Upper lobe of left lung (tissue), 6 donors: ENCODE results near the gene SPATA12. TPM values are rescaled to one million over a fixed set of nuclear protein-coding genes. Genes with fewer than 3 reads are reported as not detected.
A peak's percentile ranks its signal among the peaks of the same experiment; 100 is the strongest.

Source experiments
- ATAC-seq, 2 donors: fragments of 200-7000 bp; cut with Tn5 transposase; one replicate each; pipeline ENCODE4 v1.9.1; 2022; ENCODE audit warnings: mild to moderate bottlenecking in 2 of 2, moderate library complexity in 2 of 2; ENCODE audit not compliant: low FRiP score in 2 of 2
- DNase-seq, 2 donors: peaks; one replicate each; pipeline ENCODE4 v3.0.0-alpha.2; 2019 to 2020
- H3K27ac ChIP-seq, 4 donors: fragments of 200-600 bp; sonication (generic); one replicate each; pipeline ENCODE4 v1.5.1; 2016 to 2019
- H3K27me3 ChIP-seq, 4 donors: fragments of 200-600 bp; sonication (generic); one replicate each; pipeline ENCODE4 v1.5.1; 2017 to 2019
- H3K36me3 ChIP-seq, 4 donors: fragments of 200-600 bp; sonication (generic); one replicate each; pipeline ENCODE4 v1.5.1; 2016 to 2019
- H3K4me1 ChIP-seq, 4 donors: fragments of 200-600 bp; sonication (generic); one replicate each; pipeline ENCODE4 v1.5.1; 2018 to 2019
- H3K4me3 ChIP-seq, 4 donors: fragments of 200-600 bp; sonication (generic); one replicate each; pipeline ENCODE4 v1.5.1; 2017 to 2019; ENCODE audit warnings: mild to moderate bottlenecking in 2 of 4, moderate library complexity in 1 of 4
- H3K9me3 ChIP-seq, 4 donors: fragments of 200-600 bp; sonication (generic); one replicate each; pipeline ENCODE4 v1.5.1; 2018 to 2019
- CTCF ChIP-seq, 6 experiments: fragments of 450-650 bp in 4 of 6; fragments of 200-600 bp in 2 of 6; sonication (generic) in 2 of 6; IDR thresholded peaks; one replicate each; pipeline ENCODE4 v1.5.1; 2016 to 2019; ENCODE audit warnings: antibody characterized with exemption in 6 of 6
- EP300 ChIP-seq, 4 donors: sonication (generic); formaldehyde crosslinking; IDR thresholded peaks; one replicate each; pipeline ENCODE4 v1.5.1; 2017; ENCODE audit warnings: antibody characterized with exemption in 4 of 4, control low read depth in 2 of 4
- POLR2A ChIP-seq, 4 donors: fragments of 450-650 bp; IDR thresholded peaks; one replicate each; pipeline ENCODE4 v1.5.1; 2016 to 2017; ENCODE audit warnings: antibody characterized with exemption in 4 of 4, mild to moderate bottlenecking in 2 of 4
- POLR2AphosphoS5 ChIP-seq, 2 donors: sonication (generic); formaldehyde crosslinking; IDR thresholded peaks; one replicate each; pipeline ENCODE4 v1.5.1; 2017; ENCODE audit warnings: antibody characterized with exemption in 2 of 2
- WGBS, 2 donors: methylation state at CpG; one replicate each; pipeline ENCODE4 v1.1.5; 2017 to 2018; 5-methylcytosine and 5-hydroxymethylcytosine counted together
- total RNA-seq, 6 donors: library from RNA; depleted of rRNA in 4 of 6; stranded (reverse); fragments of >200 nt in 4 of 6; gene quantifications; one replicate each; pipeline versions ENCODE4 v1.1.0 to v1.2.1, GENCODE V29; 2016 to 2021
- donor health status: DM: no; HTN: no; CAD: no; lungs with moderate emphysema.
- donor health status: DM: no; HTN: yes; CAD: no; lungs with severe emphysema.

SPATA12 gene
- total RNA-seq, 6 donors from 2014 or later, result 0.27 to 1.0 (median 0.36) TPM; not detected in 2

GRCh38 chr3:57017459-57017845, 43.0 kb upstream of the SPATA12 start:
- H3K4me1 ChIP-seq, result no peaks in the 10 kb centered on the region
- H3K36me3 ChIP-seq, result no peaks in the 10 kb centered on the region
- H3K27ac ChIP-seq, result no peak overlapping the region
- ATAC-seq (peak in 1 of 2 donors; percentile 41), DNase-seq (peak in 1 of 2 donors; percentile 26)
- WGBS, 2 donors, result 66 to 67% methylated on average over 8 of the region's 8 CpGs
- no peak overlapping the region for H3K4me3 ChIP-seq
- TF ChIP-seq EP300 (IDR thresholded peaks at IDR 0.05), result no peak
- no peak for TF ChIP-seq POLR2AphosphoS5 (IDR thresholded peaks at IDR 0.05)
- no peak for TF ChIP-seq CTCF (IDR thresholded peaks at IDR 0.05)
- no peak for TF ChIP-seq POLR2A (IDR thresholded peaks at IDR 0.05)
- no peaks in the 10 kb centered on the region for H3K27me3 ChIP-seq
- no peaks in the 10 kb centered on the region for H3K9me3 ChIP-seq

- Histone ChIP-seq H3K4me1 (no peaks in the 10 kb centered on the region), H3K27me3 (no peaks in the 10 kb centered on the region), H3K4me3 (no peak overlapping the region), H3K9me3 (no peaks in the 10 kb centered on the region), H3K36me3 (no peaks in the 10 kb centered on the region), H3K27ac (no peak overlapping the region)
- TF ChIP-seq EP300 (IDR thresholded peaks at IDR 0.05) (no peak), POLR2AphosphoS5 (IDR thresholded peaks at IDR 0.05) (no peak), CTCF (IDR thresholded peaks at IDR 0.05) (no peak), POLR2A (IDR thresholded peaks at IDR 0.05) (no peak)
- ATAC-seq (no peak), DNase-seq (no peak)
Measured at GRCh38 chr3:57018246-57018645, 42.2 kb upstream of the SPATA12 start.

GRCh38 chr3:57019057-57019456, 41.4 kb upstream of the SPATA12 start:
- ATAC-seq (no peak), DNase-seq (no peak)
- Histone ChIP-seq H3K36me3 (no peaks in the 10 kb centered on the region), H3K9me3 (no peaks in the 10 kb centered on the region), H3K27me3 (no peaks in the 10 kb centered on the region), H3K4me3 (no peak overlapping the region), H3K4me1 (no peaks in the 10 kb centered on the region), H3K27ac (no peak overlapping the region)
- 84 to 89% methylated on average over 3 of the region's 3 CpGs for WGBS, 2 donors
- TF ChIP-seq EP300 (IDR thresholded peaks at IDR 0.05), result no peak
- no peak for TF ChIP-seq POLR2A (IDR thresholded peaks at IDR 0.05)
- no peak for TF ChIP-seq POLR2AphosphoS5 (IDR thresholded peaks at IDR 0.05)
- no peak for TF ChIP-seq CTCF (IDR thresholded peaks at IDR 0.05)

- Histone ChIP-seq H3K27ac (no peak overlapping the region), H3K4me3 (no peak overlapping the region), H3K9me3 (no peaks in the 10 kb centered on the region), H3K27me3 (no peaks in the 10 kb centered on the region), H3K4me1 (no peaks in the 10 kb centered on the region), H3K36me3 (no peaks in the 10 kb centered on the region)
- TF ChIP-seq CTCF (IDR thresholded peaks at IDR 0.05) (no peak), POLR2A (IDR thresholded peaks at IDR 0.05) (no peak), EP300 (IDR thresholded peaks at IDR 0.05) (no peak)
- peak in 1 of 2 donors; percentile 30 for ATAC-seq
- WGBS, 2 donors, result 49 to 56% methylated on average over 3 of the region's 3 CpGs
- DNase-seq, result no peak
Measured at GRCh38 chr3:57025237-57025636, 35.2 kb upstream of the SPATA12 start.

GRCh38 chr3:57026944-57027343, 33.5 kb upstream of the SPATA12 start:
- ATAC-seq (no peak), DNase-seq (no peak)
- TF ChIP-seq POLR2AphosphoS5 (IDR thresholded peaks at IDR 0.05), result no peak
- TF ChIP-seq CTCF (IDR thresholded peaks at IDR 0.05), result no peak
- TF ChIP-seq POLR2A (IDR thresholded peaks at IDR 0.05), result no peak
- H3K27ac ChIP-seq, result no peak overlapping the region
- H3K4me1 ChIP-seq, result no peaks in the 10 kb centered on the region
- no peak overlapping the region for H3K4me3 ChIP-seq
- H3K9me3 ChIP-seq, result no peaks in the 10 kb centered on the region
- H3K27me3 ChIP-seq, result no peaks in the 10 kb centered on the region
- no peaks in the 10 kb centered on the region for H3K36me3 ChIP-seq
- 0 to 41% methylated on average over 1 to 2 of the region's 2 CpGs for WGBS, 2 donors
